Retinal pigment epithelial cell (primary cell): Measurements from ENCODE around the gene SECTM1.
A peak's percentile ranks its signal among the peaks of the same experiment; 100 is the strongest.
"Not testable (repeated sequence)": the region's sequence is repeated elsewhere in the genome, so short reads cannot be mapped to it uniquely, and the experiment has no call there.

Source experiments
- DNase-seq: peaks from one replicate; pipeline ENCODE4 v3.0.0-alpha.2; 2010; ENCODE audit warnings: low read depth
- H3K4me3 ChIP-seq: 2 replicates; pipeline ENCODE4 v1.5.1; 2011; ENCODE audit warnings: mild to moderate bottlenecking, low read length, control low read depth, moderate library complexity
- TF ChIP-seq, protein P1 (sequence below): conservative IDR thresholded peaks from 2 replicates; pipeline ENCODE4 v1.5.1; 2011; ENCODE audit warnings: low read depth, low read length, control low read depth, inconsistent platforms

Gene SECTM1

GRCh38 chr17:82333279-82334171 is at the start of gene SECTM1:
TSS of gene SECTM1 (minus strand) at chr17:82333766. CDS start at chr17:82327240, 6,526 bp downstream.
- DNase-seq: no peak
- TF ChIP-seq, protein P1, sequence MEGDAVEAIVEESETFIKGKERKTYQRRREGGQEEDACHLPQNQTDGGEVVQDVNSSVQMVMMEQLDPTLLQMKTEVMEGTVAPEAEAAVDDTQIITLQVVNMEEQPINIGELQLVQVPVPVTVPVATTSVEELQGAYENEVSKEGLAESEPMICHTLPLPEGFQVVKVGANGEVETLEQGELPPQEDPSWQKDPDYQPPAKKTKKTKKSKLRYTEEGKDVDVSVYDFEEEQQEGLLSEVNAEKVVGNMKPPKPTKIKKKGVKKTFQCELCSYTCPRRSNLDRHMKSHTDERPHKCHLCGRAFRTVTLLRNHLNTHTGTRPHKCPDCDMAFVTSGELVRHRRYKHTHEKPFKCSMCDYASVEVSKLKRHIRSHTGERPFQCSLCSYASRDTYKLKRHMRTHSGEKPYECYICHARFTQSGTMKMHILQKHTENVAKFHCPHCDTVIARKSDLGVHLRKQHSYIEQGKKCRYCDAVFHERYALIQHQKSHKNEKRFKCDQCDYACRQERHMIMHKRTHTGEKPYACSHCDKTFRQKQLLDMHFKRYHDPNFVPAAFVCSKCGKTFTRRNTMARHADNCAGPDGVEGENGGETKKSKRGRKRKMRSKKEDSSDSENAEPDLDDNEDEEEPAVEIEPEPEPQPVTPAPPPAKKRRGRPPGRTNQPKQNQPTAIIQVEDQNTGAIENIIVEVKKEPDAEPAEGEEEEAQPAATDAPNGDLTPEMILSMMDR: no peak

DNA sequence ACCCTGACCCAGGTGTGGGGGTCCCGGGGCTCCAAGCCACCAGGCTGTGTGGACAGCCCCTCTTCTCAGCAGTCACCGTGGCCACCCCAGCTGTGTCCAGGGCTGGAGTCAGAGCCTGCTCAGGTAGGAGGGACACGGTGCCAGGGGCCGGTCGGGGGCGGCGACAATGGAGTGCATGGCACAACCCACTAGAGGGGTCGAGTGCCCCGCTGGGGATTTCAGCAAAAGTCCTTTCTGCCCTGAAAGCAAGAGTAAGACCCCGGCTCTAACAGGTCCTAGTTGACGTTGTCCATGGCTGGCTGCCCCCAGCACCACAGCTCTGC is 49.3 kb upstream of the SECTM1 start:
- DNase-seq: no peak
- H3K4me3 ChIP-seq: no peak overlapping the region
- TF ChIP-seq, protein P1: no peak

More at GRCh38 chr17:82333279-82334171, at the start of gene SECTM1:
- H3K4me3 ChIP-seq: peak within 1 kb of the TSS; percentile 15

DNA sequence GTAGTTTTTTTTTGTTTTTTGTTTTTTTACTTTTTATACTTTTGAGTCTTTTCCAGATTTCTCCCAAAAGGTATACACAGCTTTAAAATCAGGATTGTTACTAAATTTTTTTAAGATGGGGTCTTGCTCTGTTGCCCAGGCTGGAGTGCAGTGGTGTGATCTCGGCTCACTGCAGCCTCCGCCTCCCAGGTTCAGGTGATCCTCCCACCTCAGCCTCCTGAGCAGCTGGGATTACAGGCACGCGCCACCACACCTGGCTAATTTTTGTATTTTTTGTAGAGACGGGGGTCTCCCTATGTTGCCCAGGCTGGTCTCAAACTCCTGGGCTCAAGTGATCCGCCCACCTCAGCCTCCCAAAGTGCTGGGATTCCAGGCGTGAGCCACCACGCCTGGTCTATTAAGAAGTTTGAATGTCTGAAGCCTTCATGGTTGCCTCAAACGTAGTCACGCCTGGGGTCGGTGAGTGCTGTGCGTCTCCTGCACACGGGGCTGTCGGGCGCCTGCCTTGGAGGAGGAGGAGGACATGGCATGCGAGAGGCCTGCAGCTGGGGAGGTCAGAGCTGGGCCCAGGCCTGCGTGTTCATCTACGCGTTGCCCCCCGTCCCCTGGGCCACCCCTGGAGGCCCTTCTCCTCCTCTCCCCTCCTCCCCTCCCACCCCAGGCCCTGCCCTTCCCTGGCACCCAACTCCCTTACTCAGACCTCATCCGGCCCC is 48.8 kb upstream of the SECTM1 start:
- not testable (repeated sequence) for DNase-seq

GRCh38 chr17:82381703-82382009 is 48.1 kb upstream of the SECTM1 start:
- H3K4me3 ChIP-seq, DNase-seq: not testable (repeated sequence)

More for the DNA sequence above, 48.8 kb upstream of the SECTM1 start:
- H3K4me3 ChIP-seq: not testable (repeated sequence)

- H3K4me3 ChIP-seq: no peak overlapping the region
- no peak for DNase-seq
- TF ChIP-seq, protein P1: no peak
Observed at GRCh38 chr17:82380860-82381702, 47.5 kb upstream of the SECTM1 start.

DNA sequence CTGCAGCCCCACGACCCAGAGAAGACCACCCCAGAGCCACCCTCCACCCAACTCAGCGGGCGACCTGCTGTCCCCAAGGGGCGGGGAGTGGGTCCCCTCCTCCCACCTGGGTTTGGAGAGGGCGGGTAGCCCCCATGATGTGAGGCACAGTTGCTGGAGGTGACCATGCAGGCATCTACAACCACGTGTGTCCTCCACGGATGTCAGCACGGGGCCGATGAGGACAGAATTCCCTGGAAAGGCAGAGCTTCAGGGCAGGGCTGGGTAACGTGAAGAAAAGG is 45.1 kb upstream of the SECTM1 start:
- TF ChIP-seq, protein P1: no peak
- no peak for DNase-seq
- H3K4me3 ChIP-seq: no peak overlapping the region

DNA sequence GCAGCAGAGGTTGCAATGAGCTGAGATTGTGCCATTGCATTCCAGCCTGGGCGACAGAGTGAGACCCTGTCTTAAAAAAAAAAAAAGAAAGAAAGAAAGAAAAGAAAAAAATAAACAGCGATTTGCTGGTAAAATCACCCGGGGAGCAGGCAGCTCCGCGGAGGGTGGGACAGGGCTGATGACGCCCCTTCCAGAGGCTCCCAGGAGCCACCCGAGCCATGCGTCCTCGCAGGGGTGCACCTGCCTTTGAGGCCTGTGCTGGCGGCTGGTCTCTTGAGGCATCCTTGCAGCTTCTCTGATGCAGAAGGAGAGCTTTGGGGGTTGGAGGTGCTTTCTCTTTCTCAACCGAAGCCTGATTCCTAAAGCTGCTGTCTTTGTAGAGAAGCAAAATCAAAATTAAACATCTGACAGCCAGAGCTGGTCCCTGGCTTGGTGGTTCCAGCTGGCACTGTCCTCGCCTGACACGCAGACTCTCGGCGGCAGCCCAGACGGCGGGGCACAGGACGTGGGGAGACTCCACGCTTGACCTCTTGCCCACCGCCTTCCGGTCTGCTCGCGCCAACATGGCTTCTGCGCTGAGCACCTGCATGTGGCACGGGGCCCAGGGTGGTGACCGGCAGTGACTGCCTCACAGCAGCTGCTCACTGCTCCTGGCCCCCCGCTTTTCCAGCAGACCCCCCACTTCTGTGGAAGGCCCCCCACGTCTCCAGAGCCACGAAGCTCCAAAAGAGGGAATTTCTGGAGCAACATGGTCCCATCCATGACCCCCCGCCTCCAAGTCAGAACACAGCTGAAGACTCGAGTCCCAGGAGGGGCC is 44.6 kb upstream of the SECTM1 start:
- no peak for DNase-seq
- H3K4me3 ChIP-seq: no peak overlapping the region

DNA sequence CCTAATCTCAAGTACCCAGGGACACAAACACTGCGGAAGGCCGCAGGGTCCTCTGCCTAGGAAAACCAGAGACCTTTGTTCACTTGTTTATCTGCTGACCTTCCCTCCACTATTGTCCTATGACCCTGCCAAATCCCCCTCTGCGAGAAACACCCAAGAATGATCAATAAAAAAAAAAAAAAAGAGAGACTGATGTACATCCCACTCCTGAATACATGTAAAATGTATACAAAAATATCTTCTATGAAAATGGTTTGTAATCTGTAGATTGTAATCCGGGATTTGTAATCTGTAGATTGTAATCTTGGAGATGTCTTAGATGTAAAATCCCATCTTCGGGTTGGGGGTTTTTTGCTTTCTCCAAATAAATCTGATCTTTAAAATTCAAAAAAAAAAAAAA is 43.7 kb upstream of the SECTM1 start:
- DNase-seq: not testable (repeated sequence)

More for the DNA sequence above, 44.6 kb upstream of the SECTM1 start:
- TF ChIP-seq, protein P1: no peak

More for the DNA sequence above, 43.7 kb upstream of the SECTM1 start:
- H3K4me3 ChIP-seq: not testable (repeated sequence)
